Esophagus (tissue), 2 donors: Measurements from ENCODE around the gene PI4K2B. TPM values are rescaled to one million over a fixed set of nuclear protein-coding genes. Genes with fewer than 3 reads are reported as not detected.
"Not testable (repeated sequence)": the region's sequence is repeated elsewhere in the genome, so short reads cannot be mapped to it uniquely, and the experiment has no call there.

Experiments
- H3K27ac ChIP-seq, 2 donors: one replicate each; pipeline ENCODE4 v1.5.1; 2013; ENCODE audit warnings: low read depth in 2 of 2, mild to moderate bottlenecking in 2 of 2, inconsistent platforms in 1 of 2, low read length in 1 of 2, moderate library complexity in 1 of 2
- H3K27me3 ChIP-seq, 2 donors: one replicate each; pipeline ENCODE4 v1.6.1; 2013; ENCODE audit warnings: low read length in 2 of 2, control low read depth in 1 of 2, mild to moderate bottlenecking in 1 of 2; ENCODE audit not compliant: insufficient read depth in 2 of 2, control insufficient read depth in 1 of 2
- H3K36me3 ChIP-seq, 2 donors: one replicate each; pipeline ENCODE4 v1.6.1; 2013; ENCODE audit warnings: low read length in 1 of 2; ENCODE audit not compliant: control insufficient read depth in 2 of 2, insufficient read depth in 2 of 2
- H3K4me1 ChIP-seq, 2 donors: one replicate each; pipeline ENCODE4 v1.6.1; 2013; ENCODE audit warnings: low read length in 1 of 2; ENCODE audit not compliant: control insufficient read depth in 2 of 2, insufficient read depth in 2 of 2
- H3K4me3 ChIP-seq, 2 donors: one replicate each; pipeline ENCODE4 v1.5.1; 2013; ENCODE audit warnings: low read length in 2 of 2, mild to moderate bottlenecking in 2 of 2, low read depth in 1 of 2, moderate library complexity in 1 of 2
- H3K9me3 ChIP-seq, 2 donors: one replicate each; pipeline ENCODE4 v1.6.1; 2013; ENCODE audit warnings: mild to moderate bottlenecking in 2 of 2, low read depth in 1 of 2, low read length in 1 of 2, moderate library complexity in 1 of 2; ENCODE audit not compliant: control insufficient read depth in 2 of 2, insufficient read depth in 1 of 2
- WGBS, 2 donors: extraction: QIAGEN DNeasy Blood & Tissue Kit; methylation state at CpG; one replicate each; pipeline ENCODE4 v1.1.7; 2013; 5-methylcytosine and 5-hydroxymethylcytosine counted together
- polyA plus RNA-seq, 2 donors: library from polyadenylated mRNA; stranded (reverse); fragments of 200-250 nt; gene quantifications; one replicate each; pipeline ENCODE4 v1.2.3, GENCODE V29; 2013
- donor health status: healthy with polysubstance abuse.
- donor health status: Bipolar disorder and iron deficiency.

PI4K2B gene
- polyA plus RNA-seq, 2 donors: 7.3 to 11.6 TPM

- Histone ChIP-seq H3K4me3 (no peak overlapping the region), H3K27ac (no peak overlapping the region), H3K27me3 (no peaks in the 10 kb centered on the region), H3K4me1 (peaks cover 0 to 6% of the 10 kb centered on the region in 2 donors), H3K36me3 (no peaks in the 10 kb centered on the region), H3K9me3 (no peaks in the 10 kb centered on the region)
- WGBS, 2 donors: 93 to 97% methylated on average over 1 of the region's 1 CpG
These were observed 4.2 kb downstream of the PI4K2B start for GRCh38 chr4:25238052-25238451.

- not testable (repeated sequence) for H3K4me1 ChIP-seq
- peak overlapping the region in 1 of 2 donors; percentile 22 for H3K27ac ChIP-seq
- 96 to 97% methylated on average over 11 to 15 of the region's 15 CpGs for WGBS, 2 donors
These were observed 5.7 kb downstream of the PI4K2B start for GRCh38 chr4:25239528-25239927.

DNA sequence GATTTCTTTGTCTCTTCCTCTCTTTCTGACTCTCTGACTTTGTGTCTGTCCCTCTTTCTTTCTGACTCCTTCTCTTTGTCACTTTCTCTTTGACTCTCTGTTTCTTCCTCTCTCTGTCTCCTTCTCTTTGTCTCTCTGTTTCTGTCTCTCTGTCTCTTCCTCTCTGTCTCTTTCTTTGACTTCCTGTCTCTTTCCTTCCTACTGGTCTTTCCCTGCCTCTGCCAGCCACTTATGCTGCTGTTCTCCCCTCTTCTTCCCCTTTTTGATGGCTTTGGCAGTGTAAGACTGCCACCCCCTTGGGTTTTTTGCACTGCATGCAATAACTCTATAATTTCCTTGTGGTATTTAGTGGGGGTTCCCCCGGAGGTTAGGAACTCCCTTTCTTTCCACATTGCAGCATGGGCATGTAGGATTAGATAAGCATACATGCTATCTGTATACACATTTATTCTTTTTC is 6.9 kb downstream of the PI4K2B start:
- H3K27me3 ChIP-seq, H3K4me1 ChIP-seq, H3K4me3 ChIP-seq, H3K9me3 ChIP-seq, H3K36me3 ChIP-seq, H3K27ac ChIP-seq: not testable (repeated sequence)
- 70 to 71% methylated on average over 1 of the region's 1 CpG for WGBS, 2 donors

More at GRCh38 chr4:25239528-25239927, 5.7 kb downstream of the PI4K2B start:
- H3K4me3 ChIP-seq, H3K9me3 ChIP-seq, H3K36me3 ChIP-seq, H3K27me3 ChIP-seq: not testable (repeated sequence)

- WGBS, 2 donors: 88 to 89% methylated on average over 3 of the region's 3 CpGs
- not testable (repeated sequence) for H3K36me3 ChIP-seq, H3K27me3 ChIP-seq, H3K27ac ChIP-seq, H3K4me1 ChIP-seq, H3K4me3 ChIP-seq, H3K9me3 ChIP-seq
These were observed 8.4 kb downstream of the PI4K2B start for GRCh38 chr4:25242195-25242594.

DNA sequence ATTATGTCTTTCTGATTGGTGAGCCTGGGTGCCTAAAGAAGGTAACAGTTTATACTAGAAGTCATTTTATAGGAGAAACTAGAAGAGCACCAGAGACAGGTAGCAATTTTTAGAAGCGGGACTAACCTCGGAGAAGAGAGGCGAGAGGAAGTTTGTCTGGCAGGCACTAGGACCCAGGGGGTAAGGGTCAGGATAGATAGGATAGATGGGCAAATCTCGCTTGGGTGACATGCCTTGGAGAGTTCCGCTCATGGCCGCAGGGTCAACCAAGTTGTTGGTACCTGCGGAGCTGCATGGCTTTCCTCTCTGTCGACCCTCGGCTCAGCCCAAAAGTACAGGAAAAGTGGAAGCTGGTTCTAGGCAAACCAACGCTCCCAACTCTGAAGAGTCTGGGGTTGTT is 11.3 kb downstream of the PI4K2B start:
- H3K4me3 ChIP-seq: no peak overlapping the region
- H3K9me3 ChIP-seq: no peaks in the 10 kb centered on the region
- WGBS, 2 donors: 92 to 97% methylated on average over 10 of the region's 10 CpGs
- H3K27ac ChIP-seq: no peak overlapping the region
- H3K4me1 ChIP-seq: no peaks in the 10 kb centered on the region
- no peaks in the 10 kb centered on the region for H3K27me3 ChIP-seq
- H3K36me3 ChIP-seq: no peaks in the 10 kb centered on the region

- H3K4me1 ChIP-seq: no peaks in the 10 kb centered on the region
- H3K27ac ChIP-seq: no peak overlapping the region
- no peak overlapping the region for H3K4me3 ChIP-seq
- no peaks in the 10 kb centered on the region for H3K9me3 ChIP-seq
- 91 to 95% methylated on average over 22 of the region's 22 CpGs for WGBS, 2 donors
- no peaks in the 10 kb centered on the region for H3K36me3 ChIP-seq
- H3K27me3 ChIP-seq: no peaks in the 10 kb centered on the region
These were observed 13.1 kb downstream of the PI4K2B start for GRCh38 chr4:25246680-25247611.

DNA sequence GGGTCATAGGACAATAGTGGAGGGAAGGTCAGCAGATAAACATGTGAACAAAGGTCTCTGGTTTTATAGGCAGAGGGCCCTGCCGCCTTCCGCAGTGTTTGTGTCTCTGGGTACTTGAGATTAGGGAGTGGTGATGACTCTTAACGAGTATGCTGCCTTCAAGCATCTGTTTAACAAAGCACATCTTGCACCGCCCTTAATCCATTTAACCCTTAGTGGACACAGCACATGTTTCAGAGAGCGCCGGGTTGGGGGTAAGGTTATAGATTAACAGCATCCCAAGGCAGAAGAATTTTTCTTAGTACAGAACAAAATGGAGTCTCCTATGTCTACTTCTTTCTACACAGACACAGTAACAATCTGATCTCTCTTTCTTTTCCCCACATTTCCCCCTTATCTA is 15.0 kb downstream of the PI4K2B start:
- not testable (repeated sequence) for H3K4me1 ChIP-seq, H3K27me3 ChIP-seq, H3K36me3 ChIP-seq, H3K4me3 ChIP-seq, H3K9me3 ChIP-seq, H3K27ac ChIP-seq
- WGBS, 2 donors: 73 to 80% methylated on average over 6 of the region's 6 CpGs

- H3K27me3 ChIP-seq, H3K27ac ChIP-seq, H3K9me3 ChIP-seq, H3K4me3 ChIP-seq, H3K4me1 ChIP-seq, H3K36me3 ChIP-seq: not testable (repeated sequence)
- 98 to 99% methylated on average over 19 to 25 of the region's 25 CpGs for WGBS, 2 donors
These were observed 15.7 kb downstream of the PI4K2B start for GRCh38 chr4:25249494-25249893.

- Histone ChIP-seq H3K4me3 (no peak overlapping the region), H3K36me3 (peaks cover 0 to 6% of the 10 kb centered on the region in 2 donors), H3K9me3 (no peaks in the 10 kb centered on the region), H3K4me1 (no peaks in the 10 kb centered on the region), H3K27me3 (no peaks in the 10 kb centered on the region), H3K27ac (no peak overlapping the region)
- 77 to 87% methylated on average over 9 of the region's 9 CpGs for WGBS, 2 donors
These were observed 18.6 kb downstream of the PI4K2B start for GRCh38 chr4:25252230-25253070.
